ENCODE results near the gene DCC. TPM values are rescaled to one million over a fixed set of nuclear protein-coding genes. Genes with fewer than 3 reads are reported as not detected.

DCC gene
- total and polyA plus RNA-seq, 11 donors: 0.02 TPM; not detected in 10

GRCh38 chr18:53426666-53427184, 1086.7 kb downstream of the DCC start:
- Histone ChIP-seq H3K27me3 (no peaks in the 10 kb centered on the region), H3K9me3 (no peaks in the 10 kb centered on the region), H3K27ac (no peak overlapping the region), H3K4me3 (no peak overlapping the region), H3K36me3 (no peaks in the 10 kb centered on the region), H3K4me1 (no peaks in the 10 kb centered on the region)
- intact Hi-C loops (cut with DNase I): no loop called here
- TF ChIP-seq CTCF (IDR thresholded peaks at IDR 0.05) (no peak), POLR2A (IDR thresholded peaks at IDR 0.05) (no peak)
- no peak for DNase-seq
- ATAC-seq: no peak
- 28 to 44% (median 36%) methylated on average over 6 of the region's 6 CpGs for WGBS, 4 donors

DNA sequence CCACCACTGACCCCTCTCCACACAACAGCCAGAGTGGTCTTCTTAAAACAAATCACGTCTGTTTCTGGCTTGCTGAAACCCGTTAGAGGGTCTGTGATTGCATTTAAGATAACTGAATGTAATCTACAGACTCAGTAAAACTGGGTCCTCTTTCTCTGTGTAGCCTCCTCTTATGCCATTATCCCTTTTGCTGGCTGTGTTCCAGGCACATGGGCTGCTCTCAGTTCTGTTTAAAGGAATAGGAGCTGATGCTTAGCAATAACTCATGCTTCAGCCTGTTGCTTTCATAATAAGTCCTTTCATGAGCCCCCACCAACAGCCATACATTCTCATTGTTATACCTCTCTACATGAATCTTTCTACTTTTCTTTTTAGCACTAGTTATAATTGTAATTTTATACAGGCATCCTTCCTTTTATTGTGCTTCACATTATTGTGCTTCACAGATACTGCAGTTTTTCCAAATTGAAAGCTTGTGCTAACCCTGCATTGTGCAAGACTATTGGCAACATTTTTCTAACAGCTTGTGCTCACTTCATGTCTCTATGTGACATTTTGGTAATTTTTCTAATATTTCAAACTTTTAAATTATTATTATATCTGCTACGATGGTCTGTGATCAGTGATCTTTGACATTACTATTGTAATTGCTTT, 1101.9 kb downstream of the DCC start:
- DNase-seq (no peak), ATAC-seq (no peak)
- Histone ChIP-seq H3K27ac (no peak overlapping the region), H3K4me3 (no peak overlapping the region), H3K9me3 (no peaks in the 10 kb centered on the region), H3K4me1 (no peaks in the 10 kb centered on the region), H3K36me3 (no peaks in the 10 kb centered on the region), H3K27me3 (no peaks in the 10 kb centered on the region)
- intact Hi-C loops (cut with DNase I): no loop called here
- TF ChIP-seq CTCF (IDR thresholded peaks at IDR 0.05) (no peak), POLR2A (IDR thresholded peaks at IDR 0.05) (no peak)
- whole genome bisulfite sequencing, 4 donors: 41 to 51% (median 43%) methylated on average over 3 of the region's 3 CpGs

DNA sequence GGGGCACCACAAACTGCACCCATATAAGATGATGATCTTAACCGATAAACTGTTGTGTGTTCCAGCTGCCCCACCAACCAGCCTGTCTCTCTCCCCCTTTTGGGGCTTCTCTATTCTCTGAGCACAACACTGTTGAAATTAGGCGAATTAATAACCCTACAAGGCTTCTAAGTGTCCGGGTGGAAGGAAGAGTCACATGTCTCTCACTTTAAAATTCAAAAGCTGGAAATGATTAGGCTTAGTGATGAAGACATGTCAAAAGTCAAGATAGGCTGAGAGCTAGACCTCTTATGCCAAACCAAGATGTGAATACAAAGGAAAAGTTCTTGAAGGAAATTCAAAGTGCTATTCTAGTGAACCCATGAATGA, 1102.4 kb downstream of the DCC start:
- ATAC-seq: no peak
- H3K9me3 ChIP-seq: no peaks in the 10 kb centered on the region
- no peak overlapping the region for H3K4me3 ChIP-seq
- intact Hi-C loops (cut with DNase I): no loop called here
- no peaks in the 10 kb centered on the region for H3K36me3 ChIP-seq
- 64 to 72% (median 65%) methylated on average over 3 of the region's 3 CpGs for WGBS, 4 donors
- no peaks in the 10 kb centered on the region for H3K27me3 ChIP-seq
- no peak overlapping the region for H3K27ac ChIP-seq
- no peak for TF ChIP-seq CTCF (IDR thresholded peaks at IDR 0.05)
- TF ChIP-seq POLR2A (IDR thresholded peaks at IDR 0.05): no peak
- H3K4me1 ChIP-seq: no peaks in the 10 kb centered on the region
- DNase-seq: no peak

- Histone ChIP-seq H3K4me3 (no peak overlapping the region), H3K36me3 (no peaks in the 10 kb centered on the region), H3K9me3 (no peaks in the 10 kb centered on the region), H3K4me1 (no peaks in the 10 kb centered on the region), H3K27ac (no peak overlapping the region), H3K27me3 (no peaks in the 10 kb centered on the region)
- DNase-seq (no peak), ATAC-seq (no peak)
- intact Hi-C loops (cut with DNase I): no loop called here
- 46 to 66% (median 58%) methylated on average over 2 of the region's 2 CpGs for WGBS, 4 donors
- TF ChIP-seq CTCF (IDR thresholded peaks at IDR 0.05) (no peak), POLR2A (IDR thresholded peaks at IDR 0.05) (no peak)
Measured at GRCh38 chr18:53443336-53443735, 1103.3 kb downstream of the DCC start.
